ENCODE results near the gene PRDX2.
A peak's percentile ranks its signal among the peaks of the same experiment; 100 is the strongest.
"Not testable (repeated sequence)": the region's sequence is repeated elsewhere in the genome, so short reads cannot be mapped to it uniquely, and the experiment has no call there.

The PRDX2 gene

GRCh38 chr19:12833418-12833737 is 31.8 kb upstream of the PRDX2 start:
- peak overlapping the region; percentile 33 for H3K4me3 ChIP-seq (ENCODE audit: low read length)

DNA sequence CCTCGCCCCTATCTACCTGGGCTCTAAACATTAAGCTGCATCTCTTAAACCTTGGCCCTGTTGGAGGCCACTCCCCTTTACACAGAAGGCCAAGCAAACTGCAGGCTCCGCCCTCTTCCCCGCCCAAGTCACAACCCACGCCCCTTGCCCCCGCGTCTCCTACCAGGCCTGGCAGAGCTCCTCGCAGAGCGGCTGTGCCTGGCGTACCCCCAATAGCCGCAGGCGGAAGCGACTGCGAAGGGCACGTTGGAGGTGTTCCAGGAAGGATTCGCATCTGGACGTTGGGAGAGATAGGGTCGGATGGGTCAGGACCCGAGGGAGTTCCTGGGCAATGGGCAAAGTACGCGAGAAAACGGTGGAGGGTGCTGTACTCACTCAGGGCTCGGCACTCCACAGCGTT is 26.9 kb upstream of the PRDX2 start:
- peak; percentile 71 for DNase-seq (ENCODE audit: low read depth, low spot score)

More at GRCh38 chr19:12833418-12833737, 31.8 kb upstream of the PRDX2 start:
- no peak for DNase-seq (ENCODE audit: low read depth, low spot score)

DNA sequence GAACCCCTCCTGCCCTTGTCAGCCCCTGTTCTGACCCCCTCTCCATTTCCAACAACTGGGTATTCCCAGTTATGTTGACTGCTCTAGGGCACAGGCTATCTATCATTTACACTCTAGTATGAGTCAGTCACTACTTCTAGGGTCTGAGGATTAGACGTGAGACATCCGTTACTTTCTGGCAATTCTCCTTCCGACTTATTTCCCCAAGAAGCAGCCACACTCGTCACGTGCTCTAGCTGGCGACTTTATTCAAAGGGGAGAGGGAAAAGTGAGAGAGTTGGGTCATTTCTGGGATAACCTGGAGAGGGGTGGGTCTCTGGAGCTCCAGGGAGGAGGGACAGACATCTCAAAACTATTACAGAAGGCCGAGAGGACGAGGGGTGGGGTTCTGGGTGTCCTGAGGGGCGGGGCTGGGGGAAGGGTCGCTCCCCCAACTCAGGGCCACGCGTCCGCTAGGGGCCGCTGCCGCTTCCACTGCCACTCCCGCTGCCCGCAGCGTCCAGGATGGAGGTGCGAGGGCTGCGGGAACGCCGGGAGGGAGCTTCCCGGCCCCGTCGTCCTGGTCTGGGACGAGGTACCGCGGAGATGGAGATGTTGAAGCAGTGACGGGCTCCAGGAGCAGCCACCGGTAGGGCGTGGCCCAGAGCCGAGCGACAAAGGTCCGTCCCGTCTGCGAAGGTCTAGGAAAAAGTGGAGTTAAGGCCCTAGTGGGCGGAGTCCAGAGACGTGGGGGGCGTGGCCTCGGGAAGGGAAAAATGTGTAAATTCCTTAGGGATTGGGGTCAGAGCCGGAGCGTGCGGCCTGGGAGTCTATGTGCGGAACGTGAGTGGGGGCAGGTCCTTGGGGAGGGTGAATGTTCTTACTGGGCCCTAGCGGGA is 23.9 kb upstream of the PRDX2 start:
- DNase-seq (ENCODE audit: low read depth, low spot score), result no peak
- H3K4me3 ChIP-seq (ENCODE audit: low read length), result no peak overlapping the region

More for the DNA sequence above, 26.9 kb upstream of the PRDX2 start:
- peak overlapping the region; percentile 3; the same call in 1 of the 2 replicates for H3K4me3 ChIP-seq (ENCODE audit: low read length)

GRCh38 chr19:12821761-12822160 is 20.2 kb upstream of the PRDX2 start:
- no peak for DNase-seq (ENCODE audit: low read depth, low spot score)
- no peak overlapping the region for H3K4me3 ChIP-seq (ENCODE audit: low read length)

DNA sequence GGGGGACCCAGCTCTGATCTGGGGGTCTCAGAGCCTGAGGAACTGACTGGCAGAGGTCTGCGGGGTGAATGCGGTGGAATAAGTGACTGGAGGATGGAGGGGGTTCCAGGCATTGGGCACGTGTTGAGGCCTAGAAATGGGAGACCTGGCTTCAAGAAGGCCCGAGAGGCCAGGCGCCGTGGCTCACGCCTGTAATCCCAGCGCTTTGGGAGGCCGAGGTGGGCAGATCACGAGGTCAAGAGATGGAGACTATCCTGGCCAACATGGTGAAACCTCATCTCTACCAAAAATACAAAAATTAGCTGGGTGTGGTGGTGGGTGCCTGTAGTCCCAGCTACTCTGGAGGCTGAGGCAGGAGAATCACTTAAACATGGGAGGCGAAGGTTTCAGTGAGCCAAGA is 16.2 kb upstream of the PRDX2 start:
- H3K4me3 ChIP-seq (ENCODE audit: low read length); DNase-seq (ENCODE audit: low read depth, low spot score): not testable (repeated sequence)

DNA sequence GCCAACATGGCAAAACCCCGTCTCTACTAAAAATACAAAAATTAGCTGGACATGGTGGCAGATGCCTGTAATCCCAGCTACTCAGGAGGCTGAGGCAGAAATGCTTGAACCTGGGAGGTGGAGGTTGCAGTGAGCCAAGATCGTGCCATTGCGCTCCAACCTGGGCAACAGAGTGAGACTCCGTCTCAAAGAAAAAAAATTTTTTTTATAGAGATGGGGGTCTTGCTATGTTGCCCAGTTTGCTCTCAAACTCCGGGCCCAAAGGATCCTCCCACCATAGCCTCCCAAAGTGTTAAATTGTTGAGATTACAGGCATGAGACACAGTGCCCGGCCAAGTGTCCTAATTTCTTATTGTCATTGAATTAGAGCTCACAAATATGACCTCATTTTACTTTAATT is 15.6 kb upstream of the PRDX2 start:
- not testable (repeated sequence) for DNase-seq (ENCODE audit: low read depth, low spot score); H3K4me3 ChIP-seq (ENCODE audit: low read length)

- H3K4me3 ChIP-seq (ENCODE audit: low read length), result no peak overlapping the region
- DNase-seq (ENCODE audit: low read depth, low spot score), result no peak
These were observed 13.5 kb upstream of the PRDX2 start for GRCh38 chr19:12815088-12815487.

DNA sequence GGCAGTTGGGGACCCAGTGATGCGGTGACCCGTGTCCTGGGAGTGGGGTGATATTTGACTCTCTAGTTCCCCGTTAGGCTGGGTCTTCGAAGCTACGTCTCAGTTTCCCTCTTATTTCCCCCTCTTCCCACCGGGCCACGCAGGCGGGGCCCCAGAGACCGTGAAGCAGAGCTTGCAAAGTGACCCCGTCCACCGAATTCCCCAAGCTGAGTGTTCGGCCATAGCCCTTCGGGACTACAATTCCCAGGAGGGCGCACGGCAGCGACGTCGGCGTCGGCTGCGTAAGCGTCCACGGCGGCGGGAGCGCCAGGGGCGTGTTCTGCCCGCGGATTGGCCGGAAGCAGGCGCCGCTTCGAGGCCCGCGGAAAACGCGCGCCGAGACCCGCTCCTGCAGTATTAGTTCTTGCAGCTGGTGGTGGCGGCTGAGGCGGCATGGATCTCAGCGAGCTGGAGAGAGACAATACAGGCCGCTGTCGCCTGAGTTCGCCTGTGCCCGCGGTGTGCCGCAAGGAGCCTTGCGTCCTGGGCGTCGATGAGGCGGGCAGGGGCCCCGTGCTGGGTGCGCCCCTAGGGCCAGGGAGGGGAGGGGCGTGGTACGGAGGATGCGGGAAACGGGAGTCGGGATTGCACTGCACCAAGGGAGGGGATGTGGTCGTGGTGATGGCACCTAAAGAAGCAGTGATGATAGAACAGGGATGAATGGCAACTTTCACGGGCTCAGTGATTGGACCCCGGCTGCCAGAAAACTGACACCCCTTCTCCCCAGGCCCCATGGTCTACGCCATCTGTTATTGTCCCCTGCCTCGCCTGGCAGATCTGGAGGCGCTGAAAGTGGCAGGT is 4.9 kb upstream of the PRDX2 start, which contains the start of gene RNASEH2A:
Gene RNASEH2A, plus strand, starts transcription at position 343 of the 840 bp plus-strand sequence. Its CDS starts 90 bp downstream, at position 433.
- peak within 1 kb of the TSS; percentile 92 for H3K4me3 ChIP-seq (ENCODE audit: low read length)
- peak; percentile 86 for DNase-seq (ENCODE audit: low read depth, low spot score)

GRCh38 chr19:12804051-12804450 is 2.5 kb upstream of the PRDX2 start:
- no peak overlapping the region for H3K4me3 ChIP-seq (ENCODE audit: low read length)
- no peak for DNase-seq (ENCODE audit: low read depth, low spot score)

- DNase-seq (ENCODE audit: low read depth, low spot score), result no peak
- peak overlapping the region; percentile 83 for H3K4me3 ChIP-seq (ENCODE audit: low read length)
These were observed 887 bp upstream of the PRDX2 start for GRCh38 chr19:12802267-12803106.

- peak overlapping the region; percentile 83 for H3K4me3 ChIP-seq (ENCODE audit: low read length)
- no peak for DNase-seq (ENCODE audit: low read depth, low spot score)
These were observed 606 bp downstream of the PRDX2 start for GRCh38 chr19:12800923-12801465.

- no peak overlapping the region; the same call in 1 of the 2 replicates for H3K4me3 ChIP-seq (ENCODE audit: low read length)
These were observed 1.2 kb downstream of the PRDX2 start for GRCh38 chr19:12800466-12800770.

DNA sequence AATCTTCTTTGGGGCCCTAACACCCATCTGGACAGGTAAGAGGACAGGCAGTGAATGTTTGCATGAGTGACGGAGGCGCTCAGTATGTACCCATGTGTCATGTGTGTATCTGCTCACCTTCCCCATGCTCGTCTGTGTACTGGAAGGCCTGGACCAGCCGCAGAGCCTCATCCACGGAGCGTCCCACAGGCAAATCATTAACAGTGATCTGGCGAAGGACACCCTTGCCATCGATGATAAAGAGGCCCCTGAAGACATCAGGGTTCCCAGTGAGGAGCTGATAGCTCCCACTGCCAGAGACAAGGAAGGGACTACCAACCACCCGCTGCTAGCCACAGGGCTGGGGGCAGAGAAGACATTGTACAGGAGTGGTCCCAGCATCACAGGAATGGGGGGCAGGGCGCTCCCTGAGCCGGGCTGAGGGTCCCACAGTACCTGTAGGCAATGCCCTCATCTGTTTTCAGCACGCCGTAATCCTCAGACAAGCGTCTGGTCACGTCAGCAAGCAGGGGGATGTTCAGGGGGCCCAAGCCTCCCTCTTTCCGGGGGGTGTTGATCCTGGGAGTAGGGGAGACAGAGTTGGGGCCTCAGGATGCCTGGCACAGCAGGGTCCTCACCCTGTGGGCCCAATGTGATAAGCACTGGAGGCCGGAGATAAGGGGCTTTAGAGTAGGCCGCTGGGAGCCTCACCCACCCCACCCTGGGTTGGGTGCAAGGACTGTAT is 1.7 kb downstream of the PRDX2 start:
- no peak overlapping the region for H3K4me3 ChIP-seq (ENCODE audit: low read length)
- DNase-seq (ENCODE audit: low read depth, low spot score), result no peak

More at GRCh38 chr19:12800466-12800770, 1.2 kb downstream of the PRDX2 start:
- no peak for DNase-seq (ENCODE audit: low read depth, low spot score)

- not testable (repeated sequence) for H3K4me3 ChIP-seq (ENCODE audit: low read length); DNase-seq (ENCODE audit: low read depth, low spot score)
These were observed 4.0 kb downstream of the PRDX2 start for GRCh38 chr19:12797607-12798006.

DNA sequence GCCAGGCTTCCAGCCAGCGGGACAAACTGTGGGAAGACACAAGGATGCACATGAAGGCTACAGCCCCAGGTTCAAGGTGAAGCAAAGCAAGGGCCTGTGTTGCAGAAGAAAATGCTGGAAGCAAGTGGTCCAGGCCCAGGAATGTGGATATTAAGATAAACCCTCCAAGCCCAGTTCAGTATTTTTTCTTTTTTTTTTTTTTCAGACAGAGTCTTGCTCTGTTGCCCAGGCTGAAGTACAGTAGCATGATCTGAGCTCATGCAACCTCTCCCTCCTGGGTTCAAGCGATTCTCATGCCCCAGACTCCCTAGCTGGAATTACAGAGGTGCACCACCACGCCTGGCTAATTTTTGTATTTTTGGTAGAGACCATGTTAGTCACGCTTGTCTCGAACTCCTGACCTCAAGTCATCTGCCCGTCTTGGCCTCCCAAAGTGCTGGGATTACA is 4.4 kb downstream of the PRDX2 start:
- DNase-seq (ENCODE audit: low read depth, low spot score), result no peak
- H3K4me3 ChIP-seq (ENCODE audit: low read length), result no peak overlapping the region

GRCh38 chr19:12796146-12797071 is 5.2 kb downstream of the PRDX2 start:
- peak; percentile 76 for DNase-seq (ENCODE audit: low read depth, low spot score)
- H3K4me3 ChIP-seq (ENCODE audit: low read length), result no peak overlapping the region

- H3K4me3 ChIP-seq (ENCODE audit: low read length), result no peak overlapping the region
- no peak for DNase-seq (ENCODE audit: low read depth, low spot score)
These were observed 6.6 kb downstream of the PRDX2 start for GRCh38 chr19:12794971-12795381.
